Muscle layer of duodenum (tissue), 2 donors: Measurements from ENCODE around the gene ATG16L1.
"Not testable (repeated sequence)": the region's sequence is repeated elsewhere in the genome, so short reads cannot be mapped to it uniquely, and the experiment has no call there.

Experiments
- H3K27ac ChIP-seq: one replicate; pipeline ENCODE4 v1.7.0; 2013; ENCODE audit warnings: mild to moderate bottlenecking, low read length
- H3K27me3 ChIP-seq: one replicate; pipeline ENCODE4 v1.7.0; 2013; ENCODE audit warnings: low read depth, mild to moderate bottlenecking, control low read depth, low read length
- H3K36me3 ChIP-seq, 2 donors: one replicate each; pipeline ENCODE4 v1.7.0; 2013; ENCODE audit warnings: low read length in 2 of 2, control low read depth in 1 of 2, mild to moderate bottlenecking in 1 of 2; ENCODE audit not compliant: insufficient read depth in 2 of 2, control insufficient read depth in 1 of 2
- H3K4me1 ChIP-seq, 2 donors: one replicate each; pipeline ENCODE4 v1.7.0; 2013; ENCODE audit warnings: low read length in 2 of 2, mild to moderate bottlenecking in 2 of 2, control low read depth in 1 of 2, moderate library complexity in 1 of 2; ENCODE audit not compliant: insufficient read depth in 2 of 2, control insufficient read depth in 1 of 2
- H3K4me3 ChIP-seq, 2 donors: one replicate each; pipeline ENCODE4 v1.7.0; 2013; ENCODE audit warnings: low read length in 2 of 2, low read depth in 1 of 2, mild to moderate bottlenecking in 1 of 2
- H3K9me3 ChIP-seq, 2 donors: one replicate each; pipeline ENCODE4 v1.7.0; 2013; ENCODE audit warnings: low read length in 2 of 2, control low read depth in 1 of 2, mild to moderate bottlenecking in 1 of 2; ENCODE audit not compliant: control insufficient read depth in 1 of 2
- donor health status: healthy.

Gene ATG16L1

DNA sequence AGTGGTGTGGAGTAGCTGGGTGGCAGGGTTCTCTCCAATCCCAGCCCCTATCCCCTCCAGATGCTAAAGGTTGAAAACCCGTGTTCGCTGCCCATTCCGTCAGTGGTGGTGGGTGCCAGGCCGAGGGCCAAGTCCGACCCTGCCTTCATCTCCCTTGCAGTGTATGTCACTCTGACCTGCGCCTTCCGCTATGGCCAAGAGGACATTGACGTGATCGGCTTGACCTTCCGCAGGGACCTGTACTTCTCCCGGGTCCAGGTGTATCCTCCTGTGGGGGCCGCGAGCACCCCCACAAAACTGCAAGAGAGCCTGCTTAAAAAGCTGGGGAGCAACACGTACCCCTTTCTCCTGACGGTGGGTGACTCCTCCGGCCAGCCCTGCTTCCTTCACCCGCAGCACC, 69.0 kb downstream of the ATG16L1 start:
- no peaks in the 10 kb centered on the region for H3K9me3 ChIP-seq

DNA sequence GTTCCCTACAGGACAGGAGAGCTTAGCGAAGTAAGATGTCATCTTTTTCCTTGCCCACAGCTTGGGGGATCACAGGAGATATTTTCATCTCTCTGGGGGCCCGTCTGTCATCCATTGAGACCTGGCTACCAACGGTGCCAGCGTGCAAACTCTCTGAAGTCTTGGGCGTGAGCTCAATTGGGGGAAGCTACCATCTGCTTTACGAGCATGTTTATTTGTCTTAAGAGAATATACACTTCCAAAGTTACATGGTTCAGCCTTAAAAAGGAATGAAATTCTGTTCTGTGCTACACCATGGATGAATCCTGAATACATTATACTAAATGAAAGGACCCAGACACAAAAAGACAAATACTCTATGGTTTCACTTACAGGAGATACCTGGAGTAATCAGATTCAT, 69.7 kb downstream of the ATG16L1 start:
- no peaks in the 10 kb centered on the region for H3K4me1 ChIP-seq
- no peaks in the 10 kb centered on the region for H3K9me3 ChIP-seq
- no peak overlapping the region for H3K27ac ChIP-seq
- no peak overlapping the region for H3K4me3 ChIP-seq
- no peaks in the 10 kb centered on the region for H3K27me3 ChIP-seq
- H3K36me3 ChIP-seq: no peaks in the 10 kb centered on the region

More for the DNA sequence above, 69.0 kb downstream of the ATG16L1 start:
- Histone ChIP-seq H3K27ac (no peak overlapping the region), H3K27me3 (no peaks in the 10 kb centered on the region), H3K4me3 (no peak overlapping the region), H3K36me3 (no peaks in the 10 kb centered on the region), H3K4me1 (no peaks in the 10 kb centered on the region)

DNA sequence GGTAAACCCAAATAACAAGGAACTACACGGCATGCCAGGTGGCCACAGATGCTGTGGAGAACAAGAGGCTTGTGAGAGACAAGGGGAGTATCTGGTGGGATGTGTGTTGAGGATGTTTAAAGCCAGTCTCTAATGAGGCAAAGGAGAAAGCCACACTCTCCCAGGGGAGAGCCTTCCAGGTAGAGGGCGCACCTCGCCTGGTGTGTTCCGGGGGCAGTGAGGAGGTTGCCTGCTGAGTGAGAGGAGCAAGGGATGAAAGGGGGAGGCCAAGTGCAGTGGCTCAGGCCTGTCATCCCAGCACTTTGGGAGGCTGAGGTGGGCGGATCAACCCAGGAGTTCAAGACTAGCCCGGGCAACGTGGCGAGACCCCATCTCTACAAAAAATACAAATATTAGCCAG, 72.4 kb downstream of the ATG16L1 start:
- H3K9me3 ChIP-seq: no peaks in the 10 kb centered on the region
- H3K27ac ChIP-seq: no peak overlapping the region
- no peaks in the 10 kb centered on the region for H3K27me3 ChIP-seq
- no peaks in the 10 kb centered on the region for H3K4me1 ChIP-seq
- H3K36me3 ChIP-seq: no peaks in the 10 kb centered on the region
- H3K4me3 ChIP-seq: no peak overlapping the region

- H3K27me3 ChIP-seq: no peaks in the 10 kb centered on the region
- no peak overlapping the region for H3K4me3 ChIP-seq
- H3K4me1 ChIP-seq: no peaks in the 10 kb centered on the region
- H3K36me3 ChIP-seq: no peaks in the 10 kb centered on the region
- no peak overlapping the region for H3K27ac ChIP-seq
- no peaks in the 10 kb centered on the region for H3K9me3 ChIP-seq
These were observed 73.8 kb downstream of the ATG16L1 start for GRCh38 chr2:233325256-233325655.

DNA sequence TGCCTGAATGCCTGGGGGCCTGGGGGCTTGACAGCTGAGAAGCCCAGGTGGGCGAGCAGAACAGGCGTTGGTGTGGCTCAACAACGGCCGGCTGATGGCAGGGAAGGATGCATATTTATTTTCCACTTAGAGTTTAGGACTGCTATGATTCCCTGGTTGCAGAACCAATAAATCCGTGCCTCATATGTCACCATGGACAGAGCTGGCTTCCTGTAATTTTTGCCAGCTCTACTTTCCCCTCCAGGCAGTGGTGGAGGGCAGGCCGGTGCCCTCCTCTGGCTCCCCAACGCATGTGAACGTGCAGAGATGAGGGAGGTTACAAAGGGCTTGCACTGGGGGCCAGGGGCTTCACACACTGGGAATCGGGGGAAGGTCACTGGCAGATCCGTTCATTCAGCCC, 74.3 kb downstream of the ATG16L1 start:
- no peak overlapping the region for H3K27ac ChIP-seq
- no peak overlapping the region for H3K4me3 ChIP-seq
- no peaks in the 10 kb centered on the region for H3K36me3 ChIP-seq
- no peaks in the 10 kb centered on the region for H3K9me3 ChIP-seq
- no peaks in the 10 kb centered on the region for H3K27me3 ChIP-seq
- no peaks in the 10 kb centered on the region for H3K4me1 ChIP-seq

DNA sequence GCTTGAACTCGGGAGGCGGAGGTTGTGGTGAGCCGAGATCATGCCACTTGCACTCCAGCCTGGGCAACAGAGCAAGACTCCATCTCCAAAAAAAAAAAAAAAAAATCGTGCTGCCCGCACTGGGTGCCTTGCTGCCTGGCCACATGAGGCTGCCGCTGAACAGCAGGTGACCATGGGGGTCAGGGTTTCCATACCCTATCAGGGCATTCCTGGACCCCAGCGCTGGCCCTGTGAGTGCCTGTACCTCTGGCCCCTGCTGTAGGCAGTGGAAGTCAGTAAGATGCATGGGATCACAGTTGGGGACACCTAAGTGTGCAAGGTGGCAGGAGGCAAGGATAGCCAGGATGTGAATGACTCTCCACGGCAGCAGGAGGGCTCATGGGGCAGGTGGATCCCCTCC, 75.0 kb downstream of the ATG16L1 start:
- Histone ChIP-seq H3K27ac (no peak overlapping the region), H3K4me1 (no peaks in the 10 kb centered on the region), H3K36me3 (no peaks in the 10 kb centered on the region), H3K9me3 (no peaks in the 10 kb centered on the region), H3K4me3 (no peak overlapping the region), H3K27me3 (no peaks in the 10 kb centered on the region)

DNA sequence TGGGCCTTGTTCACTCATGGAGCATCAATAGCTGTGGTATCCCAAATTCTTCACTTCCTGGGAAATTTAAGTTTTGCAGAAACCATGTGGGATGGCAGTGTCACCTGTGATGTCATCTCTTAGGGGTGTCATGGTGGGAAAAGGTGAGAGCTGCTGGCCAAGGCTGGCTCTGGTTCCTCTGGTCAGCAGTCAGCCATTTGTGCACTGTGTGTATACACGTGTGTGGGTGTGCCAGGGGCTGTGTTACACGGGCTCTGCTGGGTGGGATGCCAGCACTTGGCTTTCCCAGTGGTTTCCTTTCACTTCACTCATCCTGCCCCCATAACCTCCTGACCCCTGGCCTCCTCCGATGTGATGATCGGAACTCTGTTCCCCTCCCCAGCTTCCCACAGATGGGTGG, 77.4 kb downstream of the ATG16L1 start:
- no peaks in the 10 kb centered on the region for H3K36me3 ChIP-seq
- no peaks in the 10 kb centered on the region for H3K27me3 ChIP-seq
- H3K4me1 ChIP-seq: no peaks in the 10 kb centered on the region
- H3K9me3 ChIP-seq: no peaks in the 10 kb centered on the region
- H3K4me3 ChIP-seq: no peak overlapping the region
- H3K27ac ChIP-seq: no peak overlapping the region

GRCh38 chr2:233329489-233330135, 78.1 kb downstream of the ATG16L1 start:
- Histone ChIP-seq H3K36me3 (no peaks in the 10 kb centered on the region), H3K27ac (no peak overlapping the region), H3K27me3 (no peaks in the 10 kb centered on the region), H3K4me1 (no peaks in the 10 kb centered on the region), H3K9me3 (no peaks in the 10 kb centered on the region), H3K4me3 (no peak overlapping the region)

GRCh38 chr2:233331536-233331935, 80.1 kb downstream of the ATG16L1 start:
- H3K27ac ChIP-seq: peak overlapping the region; percentile 33
- no peaks in the 10 kb centered on the region for H3K9me3 ChIP-seq
- no peaks in the 10 kb centered on the region for H3K27me3 ChIP-seq
- H3K4me1 ChIP-seq: no peaks in the 10 kb centered on the region
- H3K4me3 ChIP-seq: no peak overlapping the region
- H3K36me3 ChIP-seq: no peaks in the 10 kb centered on the region

- H3K36me3 ChIP-seq: no peaks in the 10 kb centered on the region
- peak overlapping the region; percentile 33 for H3K27ac ChIP-seq
These were observed 80.7 kb downstream of the ATG16L1 start for GRCh38 chr2:233332125-233332524.

GRCh38 chr2:233334915-233335314, 83.4 kb downstream of the ATG16L1 start:
- H3K4me3 ChIP-seq: no peak overlapping the region
- no peak overlapping the region for H3K27ac ChIP-seq
- H3K4me1 ChIP-seq: no peaks in the 10 kb centered on the region
- no peaks in the 10 kb centered on the region for H3K9me3 ChIP-seq
- H3K36me3 ChIP-seq: no peaks in the 10 kb centered on the region
- no peaks in the 10 kb centered on the region for H3K27me3 ChIP-seq

More at GRCh38 chr2:233332125-233332524, 80.7 kb downstream of the ATG16L1 start:
- no peaks in the 10 kb centered on the region for H3K4me1 ChIP-seq
- H3K4me3 ChIP-seq: no peak overlapping the region
- no peaks in the 10 kb centered on the region for H3K27me3 ChIP-seq
- H3K9me3 ChIP-seq: no peaks in the 10 kb centered on the region

DNA sequence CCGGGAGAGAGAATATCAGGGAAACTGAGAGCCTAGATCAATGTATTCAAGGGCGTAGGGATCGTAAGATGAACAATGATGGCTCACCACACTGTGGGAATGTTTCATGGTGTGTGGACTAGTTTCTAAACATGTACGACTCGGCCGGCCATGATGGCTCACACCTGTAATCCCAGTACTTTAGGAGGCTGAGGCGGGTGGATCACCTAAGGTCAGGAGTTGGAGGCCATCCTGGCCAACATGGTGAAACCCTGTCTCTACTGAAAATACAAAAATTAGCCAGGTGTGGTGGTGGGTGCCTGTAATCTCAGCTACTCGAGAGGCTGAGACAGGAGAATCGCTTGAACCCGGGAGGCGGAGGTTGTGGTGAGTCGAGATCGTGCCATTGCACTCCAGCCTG, 84.6 kb downstream of the ATG16L1 start:
- not testable (repeated sequence) for H3K36me3 ChIP-seq, H3K27me3 ChIP-seq, H3K4me3 ChIP-seq, H3K9me3 ChIP-seq, H3K4me1 ChIP-seq, H3K27ac ChIP-seq
